ENCODE results near the gene YWHAG.

The YWHAG gene

DNA sequence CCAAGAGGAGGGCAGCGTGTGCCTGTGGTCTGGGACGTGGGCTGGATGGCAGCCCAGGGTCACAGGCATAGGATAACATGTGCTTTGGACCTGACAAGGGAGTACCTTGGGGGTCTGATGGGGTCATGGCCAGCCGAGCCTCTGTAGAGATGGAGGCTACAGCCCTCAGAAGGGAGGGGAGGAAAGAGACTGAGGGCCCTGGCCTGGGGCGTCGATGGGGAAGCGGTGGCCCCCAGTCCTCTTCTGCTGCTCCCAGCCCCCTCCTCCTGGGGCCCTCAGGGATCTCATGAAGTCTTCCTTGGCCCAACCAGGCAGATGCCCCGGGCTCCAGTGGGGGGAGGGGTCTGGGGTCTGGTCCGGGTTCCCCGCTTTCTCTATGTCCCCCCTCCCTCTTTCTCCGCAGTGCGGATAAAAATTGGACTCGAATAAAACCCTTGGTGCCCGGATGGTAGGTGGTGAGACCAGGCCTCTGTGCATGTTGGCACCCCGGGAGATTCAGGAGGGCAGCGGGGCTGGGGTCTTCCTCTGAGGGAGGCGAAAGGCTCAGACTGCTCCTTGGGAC lies 71.9 kb downstream of the YWHAG start:
- Histone ChIP-seq H3K4me3 (ENCODE audit: low read depth, low read length) (no peak overlapping the region), H4K91ac (ENCODE audit: low read depth, low read length) (no peak overlapping the region), H4K12ac (ENCODE audit: low read depth, low read length) (no peak overlapping the region), H3K9ac (ENCODE audit: low read length) (no peak overlapping the region), H3K23ac (ENCODE audit: low read length) (no peak overlapping the region), H4K8ac (ENCODE audit: low read depth, low read length) (no peak overlapping the region), H3K4me2 (ENCODE audit: low read length) (no peak overlapping the region), H3K14ac (ENCODE audit: low read length) (no peak overlapping the region), H2AFZ (ENCODE audit: insufficient read depth, low read length, poor library complexity) (no peak overlapping the region), H3K4me1 (ENCODE audit: control insufficient read depth in 1 of 2, insufficient read depth in 2 of 2, low read length in 2 of 2) (peaks cover 10 to 18% of the 10 kb centered on the region in 2 experiments), H2BK120ac (ENCODE audit: insufficient read depth, low read length, poor library complexity) (no peak overlapping the region), H2AK5ac (ENCODE audit: low read length) (no peak overlapping the region), H3K4ac (ENCODE audit: low read depth, low read length) (no peak overlapping the region), H3K9me3 (ENCODE audit: insufficient read depth, low read depth, low read length) (no peaks in the 10 kb centered on the region), H3K36me3 (ENCODE audit: control insufficient read depth in 1 of 2, insufficient read depth in 2 of 2, low read length in 2 of 2) (no peaks in the 10 kb centered on the region), H2BK5ac (ENCODE audit: low read depth, low read length, poor library complexity) (no peak overlapping the region), H3K27me3 (ENCODE audit: insufficient read depth, low read length) (peaks cover 18% of the 10 kb centered on the region), H3K79me1 (ENCODE audit: low read length) (peaks cover 7% of the 10 kb centered on the region), H2BK12ac (ENCODE audit: low read length) (no peak overlapping the region), H3K27ac (ENCODE audit: low read depth, low read length) (no peak overlapping the region), H3K18ac (ENCODE audit: low read length) (no peak overlapping the region), H3K79me2 (ENCODE audit: control insufficient read depth, insufficient read depth, low read length, poor library complexity) (peaks cover 5% of the 10 kb centered on the region)
- WGBS (ENCODE audit: extremely low coverage, insufficient coverage, insufficient read length), result no CpG with 5 or more reads among the region's 16 CpGs
- no peak for DNase-seq

DNA sequence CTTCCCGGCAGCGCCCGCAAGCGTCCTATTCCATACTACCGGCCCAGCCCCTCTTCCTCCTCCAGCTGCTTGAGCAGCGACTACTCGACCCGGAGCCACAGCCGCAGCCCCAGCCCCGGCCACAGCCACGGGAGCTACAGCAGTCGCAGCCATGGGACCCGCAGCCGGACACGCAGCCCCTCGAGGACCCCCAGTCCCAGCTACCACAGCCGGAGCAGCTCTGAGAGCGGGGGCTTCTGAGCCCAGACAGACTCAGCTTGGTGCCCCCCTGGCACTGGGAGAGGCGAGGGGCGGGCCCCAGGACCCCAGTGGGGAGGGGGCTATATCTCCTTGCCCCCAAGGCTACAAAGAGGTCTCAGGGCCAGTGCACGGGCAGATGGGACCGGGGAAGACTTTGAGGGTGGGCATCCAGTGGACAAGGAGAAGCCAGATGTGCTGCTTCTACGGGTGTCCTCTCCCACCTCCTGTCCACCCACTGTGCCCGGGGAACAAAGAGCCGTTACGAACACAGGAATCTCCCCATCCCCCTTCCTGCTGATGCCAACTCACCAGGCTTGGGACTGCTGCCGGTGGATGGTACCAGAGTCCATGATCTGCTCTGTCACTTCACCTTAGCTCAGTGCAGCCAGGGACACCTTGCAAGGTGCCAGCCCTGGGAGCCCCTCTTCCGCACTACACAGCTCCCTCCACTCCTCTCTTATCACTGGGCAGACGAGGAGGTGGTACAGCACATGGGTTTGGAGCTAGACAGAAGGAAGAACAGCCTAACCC lies 73.0 kb downstream of the YWHAG start:
- Histone ChIP-seq H3K79me1 (ENCODE audit: low read length) (peaks cover under 1% of the 10 kb centered on the region), H3K27me3 (ENCODE audit: insufficient read depth, low read length) (peaks cover 28% of the 10 kb centered on the region), H3K9ac (ENCODE audit: low read length) (no peak overlapping the region), H3K4ac (ENCODE audit: low read depth, low read length) (no peak overlapping the region), H2BK5ac (ENCODE audit: low read depth, low read length, poor library complexity) (no peak overlapping the region), H3K4me3 (ENCODE audit: low read depth, low read length) (no peak overlapping the region), H3K18ac (ENCODE audit: low read length) (no peak overlapping the region), H2BK120ac (ENCODE audit: insufficient read depth, low read length, poor library complexity) (no peak overlapping the region), H3K14ac (ENCODE audit: low read length) (no peak overlapping the region), H3K4me1 (ENCODE audit: control insufficient read depth in 1 of 2, insufficient read depth in 2 of 2, low read length in 2 of 2) (peaks cover 4 to 12% of the 10 kb centered on the region in 2 experiments), H3K9me3 (ENCODE audit: insufficient read depth, low read depth, low read length) (no peaks in the 10 kb centered on the region), H4K91ac (ENCODE audit: low read depth, low read length) (no peak overlapping the region), H3K4me2 (ENCODE audit: low read length) (no peak overlapping the region), H3K23ac (ENCODE audit: low read length) (no peak overlapping the region), H2BK12ac (ENCODE audit: low read length) (no peak overlapping the region), H4K12ac (ENCODE audit: low read depth, low read length) (no peak overlapping the region), H3K79me2 (ENCODE audit: control insufficient read depth, insufficient read depth, low read length, poor library complexity) (peaks cover 2% of the 10 kb centered on the region), H4K8ac (ENCODE audit: low read depth, low read length) (no peak overlapping the region), H2AFZ (ENCODE audit: insufficient read depth, low read length, poor library complexity) (no peak overlapping the region), H3K27ac (ENCODE audit: low read depth, low read length) (no peak overlapping the region), H2AK5ac (ENCODE audit: low read length) (no peak overlapping the region), H3K36me3 (ENCODE audit: control insufficient read depth in 1 of 2, insufficient read depth in 2 of 2, low read length in 2 of 2) (no peaks in the 10 kb centered on the region)
- no CpG with 5 or more reads among the region's 29 CpGs for WGBS (ENCODE audit: extremely low coverage, insufficient coverage, insufficient read length)
- no peak for DNase-seq

DNA sequence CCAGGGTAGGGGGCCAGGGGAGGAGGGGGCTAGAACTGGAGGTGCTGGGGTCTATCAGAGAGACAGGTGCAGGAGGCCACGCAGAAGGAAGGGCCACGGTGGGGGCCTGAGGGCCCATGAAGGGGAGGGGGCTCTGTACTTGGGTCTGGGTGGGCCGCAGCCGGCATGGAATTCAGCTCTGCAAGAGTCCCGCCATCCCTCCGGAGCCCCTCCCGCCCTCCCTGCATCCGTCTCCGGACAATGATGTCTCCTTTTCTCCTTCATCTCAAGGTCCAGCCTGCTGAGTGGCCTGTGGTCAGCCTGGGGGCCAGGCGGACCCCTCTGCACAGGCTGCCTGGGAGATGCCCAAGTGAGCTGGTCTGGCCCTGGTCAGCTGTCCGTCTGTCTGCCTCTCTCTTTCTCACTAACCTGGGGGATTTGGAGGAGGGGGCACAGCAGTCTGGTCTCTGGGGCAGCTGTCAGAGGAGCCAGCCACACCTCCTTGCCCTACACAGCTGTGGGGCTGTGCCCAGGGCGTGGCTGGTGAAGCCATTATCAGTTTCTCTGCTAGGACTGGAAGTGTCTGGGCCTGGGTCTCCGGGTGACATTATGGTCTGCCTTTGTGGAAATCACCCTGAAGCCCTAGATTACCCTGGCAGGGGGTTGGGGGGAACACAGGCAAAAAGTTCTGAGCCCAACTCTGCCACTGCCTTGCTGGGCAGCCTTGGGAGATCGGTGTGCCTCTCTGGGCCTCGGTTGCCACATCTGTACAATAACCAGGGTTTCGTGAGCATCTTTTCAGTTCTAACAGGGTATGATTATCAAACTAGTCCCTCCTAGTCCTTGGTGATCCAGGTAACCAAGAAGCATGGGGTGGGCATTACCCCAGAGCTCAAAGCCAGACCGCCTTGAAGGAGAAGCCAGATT lies 75.3 kb downstream of the YWHAG start:
- Histone ChIP-seq H3K27ac (ENCODE audit: low read depth, low read length) (no peak overlapping the region), H3K14ac (ENCODE audit: low read length) (no peak overlapping the region), H3K4ac (ENCODE audit: low read depth, low read length) (no peak overlapping the region), H4K8ac (ENCODE audit: low read depth, low read length) (no peak overlapping the region), H3K4me3 (ENCODE audit: low read depth, low read length) (no peak overlapping the region), H2BK120ac (ENCODE audit: insufficient read depth, low read length, poor library complexity) (no peak overlapping the region), H3K4me2 (ENCODE audit: low read length) (peak overlapping the region; percentile 76), H3K27me3 (ENCODE audit: insufficient read depth, low read length) (peaks cover 42% of the 10 kb centered on the region), H4K12ac (ENCODE audit: low read depth, low read length) (no peak overlapping the region), H3K9me3 (ENCODE audit: insufficient read depth, low read depth, low read length) (peaks cover 2% of the 10 kb centered on the region), H3K18ac (ENCODE audit: low read length) (no peak overlapping the region), H2AK5ac (ENCODE audit: low read length) (no peak overlapping the region), H3K36me3 (ENCODE audit: control insufficient read depth in 1 of 2, insufficient read depth in 2 of 2, low read length in 2 of 2) (no peaks in the 10 kb centered on the region), H3K23ac (ENCODE audit: low read length) (no peak overlapping the region), H2BK5ac (ENCODE audit: low read depth, low read length, poor library complexity) (no peak overlapping the region), H3K79me1 (ENCODE audit: low read length) (no peaks in the 10 kb centered on the region), H4K91ac (ENCODE audit: low read depth, low read length) (no peak overlapping the region), H2BK12ac (ENCODE audit: low read length) (no peak overlapping the region), H2AFZ (ENCODE audit: insufficient read depth, low read length, poor library complexity) (no peak overlapping the region), H3K4me1 (ENCODE audit: control insufficient read depth in 1 of 2, insufficient read depth in 2 of 2, low read length in 2 of 2) (peaks cover 0 to 5% of the 10 kb centered on the region in 2 experiments), H3K79me2 (ENCODE audit: control insufficient read depth, insufficient read depth, low read length, poor library complexity) (peaks cover 2% of the 10 kb centered on the region), H3K9ac (ENCODE audit: low read length) (no peak overlapping the region)
- DNase-seq, result no peak
- no CpG with 5 or more reads among the region's 17 CpGs for WGBS (ENCODE audit: extremely low coverage, insufficient coverage, insufficient read length)

DNA sequence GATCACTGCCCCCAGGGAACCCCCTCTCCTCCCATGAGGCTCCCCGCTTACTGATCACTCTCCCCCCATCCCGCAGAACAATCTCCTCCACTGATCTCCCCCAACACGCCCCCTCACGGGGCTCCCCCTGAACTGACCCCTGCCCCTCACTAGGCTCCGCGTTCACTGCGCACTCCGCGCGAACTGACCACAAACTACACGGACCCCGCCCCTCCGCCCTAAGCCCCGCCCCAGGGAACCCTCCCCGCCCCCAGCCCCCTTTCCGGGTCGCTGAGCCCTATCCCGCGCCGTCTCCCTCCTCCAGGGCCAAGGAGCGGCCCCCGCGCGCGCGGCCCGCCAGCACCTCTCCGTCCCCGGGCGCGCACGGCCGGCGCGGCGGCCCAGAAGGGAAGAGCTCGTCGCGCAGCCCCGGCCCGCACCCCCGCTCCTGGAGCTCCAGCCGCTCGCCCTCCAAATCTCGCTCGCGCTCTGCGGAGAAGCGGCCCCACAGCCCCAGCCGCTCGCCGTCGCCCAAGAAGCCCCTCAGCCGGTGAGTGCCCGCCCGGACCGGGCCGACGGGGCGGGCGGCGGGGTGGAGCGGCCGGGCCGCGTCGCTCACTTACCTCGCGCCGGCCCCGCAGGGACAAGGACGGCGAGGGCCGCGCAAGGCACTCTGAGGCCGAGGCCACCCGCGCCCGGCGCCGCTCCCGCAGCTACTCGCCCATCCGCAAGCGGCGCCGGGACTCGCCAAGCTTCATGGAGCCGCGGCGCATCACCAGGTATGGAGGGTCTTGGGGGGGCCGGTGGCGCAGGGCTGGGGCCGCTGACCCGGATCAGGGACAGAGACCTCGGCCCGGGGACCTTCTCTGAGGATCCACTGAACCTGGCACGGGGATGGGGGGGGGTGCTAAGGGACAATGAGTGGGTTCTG lies 76.2 kb downstream of the YWHAG start:
- H3K36me3 ChIP-seq (ENCODE audit: control insufficient read depth in 1 of 2, insufficient read depth in 2 of 2, low read length in 2 of 2), result no peaks in the 10 kb centered on the region
- peak overlapping the region; percentile 60 for H3K14ac ChIP-seq (ENCODE audit: low read length)
- H3K4me3 ChIP-seq (ENCODE audit: low read depth, low read length), result peak overlapping the region; percentile 68
- H3K23ac ChIP-seq (ENCODE audit: low read length), result no peak overlapping the region
- H4K8ac ChIP-seq (ENCODE audit: low read depth, low read length), result no peak overlapping the region
- no peak overlapping the region for H2BK5ac ChIP-seq (ENCODE audit: low read depth, low read length, poor library complexity)
- H3K4ac ChIP-seq (ENCODE audit: low read depth, low read length), result no peak overlapping the region
- peak overlapping the region; percentile 59 for H3K18ac ChIP-seq (ENCODE audit: low read length)
- H3K27me3 ChIP-seq (ENCODE audit: insufficient read depth, low read length), result peaks cover 43% of the 10 kb centered on the region
- H4K91ac ChIP-seq (ENCODE audit: low read depth, low read length), result peak overlapping the region; percentile 48
- H4K12ac ChIP-seq (ENCODE audit: low read depth, low read length), result peak overlapping the region; percentile 47
- peak overlapping the region; percentile 76 for H3K4me2 ChIP-seq (ENCODE audit: low read length)
- WGBS (ENCODE audit: extremely low coverage, insufficient coverage, insufficient read length), result no CpG with 5 or more reads among the region's 98 CpGs
- no peak overlapping the region for H3K9ac ChIP-seq (ENCODE audit: low read length)
- H3K9me3 ChIP-seq (ENCODE audit: insufficient read depth, low read depth, low read length), result peaks cover 3% of the 10 kb centered on the region
- peak overlapping the region; percentile 62 for H2AFZ ChIP-seq (ENCODE audit: insufficient read depth, low read length, poor library complexity)
- no peak overlapping the region for H2BK12ac ChIP-seq (ENCODE audit: low read length)
- H3K79me2 ChIP-seq (ENCODE audit: control insufficient read depth, insufficient read depth, low read length, poor library complexity), result peaks cover 2% of the 10 kb centered on the region
- DNase-seq, result peak in 1 of 2 donors; percentile 33
- H3K4me1 ChIP-seq (ENCODE audit: control insufficient read depth in 1 of 2, insufficient read depth in 2 of 2, low read length in 2 of 2), result peaks cover 0 to 5% of the 10 kb centered on the region in 2 experiments
- H2AK5ac ChIP-seq (ENCODE audit: low read length), result no peak overlapping the region
- no peak overlapping the region for H3K27ac ChIP-seq (ENCODE audit: low read depth, low read length)
- H3K79me1 ChIP-seq (ENCODE audit: low read length), result no peaks in the 10 kb centered on the region
- H2BK120ac ChIP-seq (ENCODE audit: insufficient read depth, low read length, poor library complexity), result no peak overlapping the region

Data from trophoblast cell (in vitro differentiated cells and primary cell).